Breast epithelium (tissue), 4 donors: ENCODE data around the gene ING4. TPM values are rescaled to one million over a fixed set of nuclear protein-coding genes. Genes with fewer than 3 reads are reported as not detected.
A peak's percentile ranks its signal among the peaks of the same experiment; 100 is the strongest.

ENCODE experiments used
- DNase-seq, 2 donors: peaks; one replicate each; pipeline ENCODE4 v3.0.0-alpha.2; 2019; ENCODE audit warnings: low spot score in 2 of 2
- H3K27ac ChIP-seq, 2 donors: fragments of 200-600 bp; sonication (generic) in 1 of 2; one replicate each; pipeline ENCODE4 v1.5.1; 2016 to 2019; ENCODE audit warnings: mild to moderate bottlenecking in 1 of 2
- H3K27me3 ChIP-seq, 2 donors: fragments of 200-600 bp; sonication (generic) in 1 of 2; one replicate each; pipeline versions ENCODE4 v1.5.1 to v1.6.0; 2017 to 2019; ENCODE audit warnings: control low read depth in 1 of 2, mild to moderate bottlenecking in 1 of 2
- H3K36me3 ChIP-seq: fragments of 200-600 bp; one replicate; pipeline ENCODE4 v1.5.1; 2019
- H3K4me1 ChIP-seq, 2 donors: fragments of 200-600 bp; sonication (generic); one replicate each; pipeline ENCODE4 v1.5.1; 2016 to 2019; ENCODE audit warnings: control low read depth in 1 of 2
- H3K4me3 ChIP-seq, 3 donors: fragments of 200-600 bp; sonication (generic); 1 replicate in 2 of 3; 2 replicates in 1 of 3; pipeline ENCODE4 v1.5.1; 2016 to 2019; ENCODE audit warnings: mild to moderate bottlenecking in 3 of 3, moderate library complexity in 2 of 3
- H3K9me3 ChIP-seq, 2 donors: fragments of 200-600 bp; sonication (generic) in 1 of 2; one replicate each; pipeline ENCODE4 v1.5.1; 2016 to 2019; ENCODE audit warnings: control low read depth in 1 of 2
- POLR2A ChIP-seq: fragments of 450-650 bp; IDR thresholded peaks from one replicate; pipeline ENCODE4 v1.6.1; 2016; ENCODE audit warnings: antibody characterized with exemption, mild to moderate bottlenecking, moderate library complexity
- POLR2AphosphoS5 ChIP-seq, 3 donors: sonication (generic); formaldehyde crosslinking; IDR thresholded peaks; one replicate each; pipeline ENCODE4 v1.6.1; 2017; ENCODE audit warnings: antibody characterized with exemption in 3 of 3
- intact Hi-C: fragments of 100-400 bp; cut with DNase I; formaldehyde crosslinking; loops from one replicate; pipeline ENCODE4 v1.15.1; 2023; ENCODE audit warnings: low total_unique reads
- total RNA-seq, 3 donors: library from RNA; depleted of rRNA; stranded (reverse); fragments of >200 nt; gene quantifications; one replicate each; pipeline ENCODE4 v1.1.0, GENCODE V29; 2016
- TF ChIP-seq, protein P1 (sequence below), 3 donors: fragments of 450-650 bp; IDR thresholded peaks; one replicate each; pipeline ENCODE4 v1.5.1; 2016 to 2017; ENCODE audit warnings: antibody characterized with exemption in 3 of 3, mild to moderate bottlenecking in 3 of 3, moderate library complexity in 3 of 3

Gene ING4
- total RNA-seq, 3 donors from 2014 or later = 51.1 to 74.2 (median 56.3) TPM

DNA sequence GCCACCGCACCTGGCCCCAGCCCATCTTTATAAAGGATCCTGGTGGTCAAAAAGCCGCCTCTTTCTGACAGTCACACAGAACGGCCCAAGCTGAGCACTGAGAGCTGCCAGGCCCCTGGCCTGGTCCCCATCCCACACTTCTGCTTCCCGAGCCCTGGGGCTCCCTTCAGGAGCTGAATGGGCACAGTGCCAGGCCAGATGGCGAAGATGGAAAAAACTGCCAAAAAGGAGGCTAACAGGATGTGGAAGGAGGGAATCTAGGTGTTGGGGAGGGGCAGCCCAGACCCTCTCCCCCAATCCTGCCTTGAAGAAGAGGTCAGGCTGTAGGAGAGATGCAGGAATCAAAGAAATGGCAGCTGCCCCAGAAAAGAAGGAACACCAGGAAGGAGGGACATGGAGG, 32.2 kb downstream of the ING4 start:
- TF ChIP-seq POLR2AphosphoS5 (IDR thresholded peaks at IDR 0.05) (no peak), POLR2A (no peak)
- TF ChIP-seq, protein P1, sequence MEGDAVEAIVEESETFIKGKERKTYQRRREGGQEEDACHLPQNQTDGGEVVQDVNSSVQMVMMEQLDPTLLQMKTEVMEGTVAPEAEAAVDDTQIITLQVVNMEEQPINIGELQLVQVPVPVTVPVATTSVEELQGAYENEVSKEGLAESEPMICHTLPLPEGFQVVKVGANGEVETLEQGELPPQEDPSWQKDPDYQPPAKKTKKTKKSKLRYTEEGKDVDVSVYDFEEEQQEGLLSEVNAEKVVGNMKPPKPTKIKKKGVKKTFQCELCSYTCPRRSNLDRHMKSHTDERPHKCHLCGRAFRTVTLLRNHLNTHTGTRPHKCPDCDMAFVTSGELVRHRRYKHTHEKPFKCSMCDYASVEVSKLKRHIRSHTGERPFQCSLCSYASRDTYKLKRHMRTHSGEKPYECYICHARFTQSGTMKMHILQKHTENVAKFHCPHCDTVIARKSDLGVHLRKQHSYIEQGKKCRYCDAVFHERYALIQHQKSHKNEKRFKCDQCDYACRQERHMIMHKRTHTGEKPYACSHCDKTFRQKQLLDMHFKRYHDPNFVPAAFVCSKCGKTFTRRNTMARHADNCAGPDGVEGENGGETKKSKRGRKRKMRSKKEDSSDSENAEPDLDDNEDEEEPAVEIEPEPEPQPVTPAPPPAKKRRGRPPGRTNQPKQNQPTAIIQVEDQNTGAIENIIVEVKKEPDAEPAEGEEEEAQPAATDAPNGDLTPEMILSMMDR (IDR thresholded peaks at IDR 0.05) = no peak
- Histone ChIP-seq H3K9me3 (no peaks in the 10 kb centered on the region), H3K4me3 (no peak overlapping the region), H3K27ac (no peak overlapping the region), H3K4me1 (peaks cover 0 to 6% of the 10 kb centered on the region in 2 donors), H3K36me3 (no peaks in the 10 kb centered on the region), H3K27me3 (no peaks in the 10 kb centered on the region)
- no peak for DNase-seq
- intact Hi-C loops = no loop called here

DNA sequence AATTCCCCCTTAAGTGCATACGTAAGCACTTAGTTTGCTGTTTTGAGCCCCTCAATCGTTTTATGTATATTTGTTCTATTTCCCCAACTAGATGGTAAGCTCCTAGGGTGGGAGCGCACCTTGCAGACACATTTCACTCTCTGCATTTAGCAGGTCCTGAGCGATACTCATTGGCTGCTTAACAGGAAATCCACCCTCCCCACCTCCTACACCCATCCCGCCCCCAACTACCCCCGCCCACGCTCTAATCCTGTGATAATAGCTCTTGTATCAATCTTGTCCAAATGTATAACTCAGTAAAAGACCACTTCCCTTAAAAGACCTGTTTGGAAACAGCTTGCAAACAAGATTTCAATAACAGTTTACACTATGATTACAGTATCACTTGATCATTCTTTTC, 35.3 kb downstream of the ING4 start:
- Histone ChIP-seq H3K27ac (no peak overlapping the region), H3K36me3 (no peaks in the 10 kb centered on the region), H3K4me1 (peaks cover 0 to under 1% of the 10 kb centered on the region in 2 donors), H3K4me3 (no peak overlapping the region), H3K27me3 (no peaks in the 10 kb centered on the region), H3K9me3 (no peaks in the 10 kb centered on the region)
- TF ChIP-seq POLR2AphosphoS5 (IDR thresholded peaks at IDR 0.05) = no peak
- TF ChIP-seq POLR2A = no peak
- TF ChIP-seq, protein P1 (IDR thresholded peaks at IDR 0.05) = no peak
- DNase-seq = no peak
- intact Hi-C loops = no loop called here

DNA sequence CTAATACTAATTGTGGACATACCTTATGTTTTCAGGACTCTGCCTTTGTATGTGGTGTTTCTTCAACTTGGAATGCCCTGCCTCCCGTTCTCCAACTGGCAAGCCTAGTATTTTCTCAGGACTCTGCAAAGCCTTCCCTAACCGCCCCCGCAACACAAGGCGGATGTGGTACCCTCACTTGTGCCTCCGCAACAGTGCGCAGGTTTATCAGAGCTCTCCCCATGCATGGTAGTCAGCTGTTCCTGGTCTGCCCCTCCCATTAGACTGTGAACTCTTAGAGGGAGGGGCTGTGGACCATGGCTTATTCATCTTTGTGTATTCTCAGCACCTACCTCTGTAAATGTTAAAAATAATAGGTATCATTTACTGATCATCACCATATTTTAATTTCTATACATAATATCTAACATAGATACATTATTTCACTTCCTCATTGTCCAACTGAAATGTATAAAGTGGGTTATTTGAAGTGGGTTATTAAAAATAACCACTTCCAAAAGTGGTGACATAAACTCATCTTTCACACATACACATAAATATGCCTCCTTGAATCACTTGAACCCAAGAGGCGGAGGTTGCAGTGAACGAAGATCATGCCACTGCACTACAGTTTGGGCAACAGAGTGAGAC, 36.1 kb downstream of the ING4 start:
- H3K4me1 ChIP-seq = no peaks in the 10 kb centered on the region
- no peak for DNase-seq
- no peak overlapping the region for H3K4me3 ChIP-seq
- H3K36me3 ChIP-seq = no peaks in the 10 kb centered on the region
- TF ChIP-seq POLR2A (no peak), POLR2AphosphoS5 (IDR thresholded peaks at IDR 0.05) (no peak)
- TF ChIP-seq, protein P1 (IDR thresholded peaks at IDR 0.05) = no peak
- H3K27ac ChIP-seq = no peak overlapping the region
- intact Hi-C loops = no loop called here
- H3K27me3 ChIP-seq = no peaks in the 10 kb centered on the region
- H3K9me3 ChIP-seq = no peaks in the 10 kb centered on the region

DNA sequence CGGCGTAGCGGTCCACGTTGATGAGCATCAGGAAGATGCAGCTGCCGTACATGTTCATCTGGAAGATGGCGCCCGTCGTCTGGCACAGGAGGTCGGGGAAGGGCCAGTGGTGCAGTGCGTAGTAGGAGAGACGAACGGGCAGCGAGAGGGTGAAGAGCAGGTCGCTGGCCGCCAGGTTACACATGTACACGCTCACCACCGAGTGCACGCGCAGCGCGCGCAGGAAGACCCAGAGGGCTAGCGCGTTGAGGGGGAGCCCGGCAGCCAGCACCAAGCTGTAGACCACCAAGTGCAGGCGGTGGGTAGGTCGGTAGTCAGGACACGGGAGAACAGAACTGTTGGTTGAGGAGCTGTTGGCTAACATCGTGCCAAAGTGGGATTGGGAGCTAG, 42.0 kb downstream of the ING4 start:
- H3K9me3 ChIP-seq = no peaks in the 10 kb centered on the region
- no peaks in the 10 kb centered on the region for H3K4me1 ChIP-seq
- no peaks in the 10 kb centered on the region for H3K36me3 ChIP-seq
- TF ChIP-seq, protein P1 (IDR thresholded peaks at IDR 0.05) = no peak
- TF ChIP-seq POLR2A (no peak), POLR2AphosphoS5 (IDR thresholded peaks at IDR 0.05) (no peak)
- no peak overlapping the region for H3K27ac ChIP-seq
- no peak for DNase-seq
- H3K4me3 ChIP-seq = peak overlapping the region in 1 of 3 donors; percentile 39
- intact Hi-C loops = no loop called here
- H3K27me3 ChIP-seq = no peaks in the 10 kb centered on the region

DNA sequence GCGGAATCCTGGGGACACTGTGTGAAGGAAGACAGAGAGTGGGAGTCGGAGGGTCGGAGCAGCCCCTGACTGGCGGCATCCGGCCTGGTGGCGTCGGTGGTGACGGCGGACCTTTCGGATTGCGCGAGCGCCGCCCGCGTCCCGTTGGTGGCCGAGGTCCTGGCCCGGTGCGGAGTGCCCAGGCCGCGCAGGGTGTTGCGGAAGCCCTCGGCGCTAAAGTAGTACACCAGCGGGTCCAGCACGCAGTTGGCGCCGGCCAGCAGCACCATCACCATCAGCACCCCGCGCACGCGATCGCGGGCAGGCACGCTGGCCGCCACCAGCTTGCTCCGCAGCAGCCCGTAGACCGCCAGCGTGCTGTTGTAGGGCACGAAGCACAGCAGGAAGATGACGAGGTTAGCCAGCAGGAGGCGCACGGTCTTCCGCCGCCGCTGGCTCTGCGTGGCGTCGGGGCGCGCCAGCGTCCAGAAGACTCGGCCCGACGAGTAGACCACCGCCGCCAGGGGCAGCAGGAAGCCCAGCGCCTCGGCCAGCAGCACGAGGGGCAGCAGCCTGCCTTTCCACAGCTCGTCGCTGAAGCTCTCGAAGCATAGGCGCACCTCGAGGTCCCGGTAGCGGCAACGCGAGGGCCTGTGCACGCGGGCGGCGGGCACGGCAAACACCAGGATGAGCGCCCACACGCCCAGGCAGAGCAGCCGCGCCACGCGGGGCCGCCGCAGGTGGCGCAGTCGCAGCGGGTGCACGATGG, 42.6 kb downstream of the ING4 start:
- Histone ChIP-seq H3K36me3 (no peaks in the 10 kb centered on the region), H3K27ac (no peak overlapping the region), H3K4me1 (no peaks in the 10 kb centered on the region), H3K27me3 (no peaks in the 10 kb centered on the region), H3K4me3 (peak overlapping the region in 2 of 3 donors; percentile 16 to 39), H3K9me3 (no peaks in the 10 kb centered on the region)
- DNase-seq = no peak
- TF ChIP-seq, protein P1 (IDR thresholded peaks at IDR 0.05) = peak in 1 of 3 donors; percentile 19
- TF ChIP-seq POLR2A (no peak), POLR2AphosphoS5 (IDR thresholded peaks at IDR 0.05) (no peak)
- intact Hi-C loops = no loop called here
